Neuronal stem cell (in vitro differentiated cells): ENCODE data around the gene SDR42E2.

ENCODE experiments used
- DNase-seq: peaks from one replicate; pipeline ENCODE4 v3.0.0-alpha.2; 2013; ENCODE audit warnings: low spot score
- H2AFZ ChIP-seq: one replicate; pipeline ENCODE4 v1.6.1; 2013; ENCODE audit warnings: mild to moderate bottlenecking, low read length, inconsistent platforms
- H2AK5ac ChIP-seq: 2 replicates; pipeline ENCODE4 v1.6.1; 2013; ENCODE audit warnings: low read depth, mild to moderate bottlenecking, inconsistent platforms, low read length, moderate library complexity, mixed read lengths
- H2BK120ac ChIP-seq: 2 replicates; pipeline ENCODE4 v1.6.1; 2013; ENCODE audit warnings: low read depth, mild to moderate bottlenecking, inconsistent platforms, low read length, moderate library complexity, mixed read lengths
- H2BK12ac ChIP-seq: one replicate; pipeline ENCODE4 v1.6.1; 2013; ENCODE audit warnings: low read length, inconsistent platforms
- H2BK15ac ChIP-seq: 2 replicates; pipeline ENCODE4 v1.6.1; 2013; ENCODE audit warnings: mild to moderate bottlenecking, low read length, inconsistent platforms, mixed read lengths
- H2BK5ac ChIP-seq: one replicate; pipeline ENCODE4 v1.6.1; 2013; ENCODE audit warnings: inconsistent platforms, mild to moderate bottlenecking, low read length, moderate library complexity
- H3K14ac ChIP-seq: one replicate; pipeline ENCODE4 v1.6.1; 2013; ENCODE audit warnings: low read length, inconsistent platforms
- H3K18ac ChIP-seq: 2 replicates; pipeline ENCODE4 v1.6.1; 2013; ENCODE audit warnings: low read length, inconsistent platforms
- H3K23ac ChIP-seq: 2 replicates; pipeline ENCODE4 v1.6.1; 2013; ENCODE audit warnings: low read depth, mild to moderate bottlenecking, mixed read lengths, low read length, inconsistent platforms; ENCODE audit not compliant: poor library complexity
- H3K27ac ChIP-seq: replicated peaks from 3 replicates; pipeline ENCODE4 v1.5.1; 2013; ENCODE audit warnings: low read length, inconsistent platforms
- H3K27me3 ChIP-seq, 3 experiments: 2 replicates each; pipeline ENCODE4 v1.6.1; 2013; ENCODE audit warnings: low read length in 3 of 3, mild to moderate bottlenecking in 2 of 3, inconsistent platforms in 1 of 3, low read depth in 1 of 3, mixed read lengths in 1 of 3, moderate library complexity in 1 of 3; ENCODE audit not compliant: control insufficient read depth in 3 of 3, insufficient read depth in 3 of 3
- H3K36me3 ChIP-seq, 2 donors: replicated peaks in 1 of 2; 2 replicates each; pipeline ENCODE4 v1.6.1; 2013; ENCODE audit warnings: low read length in 2 of 2; ENCODE audit not compliant: control insufficient read depth in 2 of 2, insufficient read depth in 2 of 2
- H3K4ac ChIP-seq: 2 replicates; pipeline ENCODE4 v1.6.1; 2013; ENCODE audit warnings: inconsistent platforms, mild to moderate bottlenecking, low read length, moderate library complexity
- H3K4me1 ChIP-seq, 2 donors: 1 replicate in 1 of 2; 2 replicates in 1 of 2; pipeline ENCODE4 v1.6.1; 2013; ENCODE audit warnings: low read length in 2 of 2, low read depth in 1 of 2; ENCODE audit not compliant: control insufficient read depth in 2 of 2, insufficient read depth in 1 of 2
- H3K4me2 ChIP-seq: one replicate; pipeline ENCODE4 v1.6.1; 2013; ENCODE audit warnings: mild to moderate bottlenecking, low read length, inconsistent platforms; ENCODE audit not compliant: insufficient read depth, poor library complexity, severe bottlenecking
- H3K4me3 ChIP-seq, 2 donors: 2 replicates each; pipeline ENCODE4 v1.5.1; 2013; ENCODE audit warnings: low read length in 2 of 2, mild to moderate bottlenecking in 2 of 2, inconsistent platforms in 1 of 2, moderate library complexity in 1 of 2
- H3K79me1 ChIP-seq: one replicate; pipeline ENCODE4 v1.6.1; 2013; ENCODE audit warnings: low read depth, mild to moderate bottlenecking, inconsistent platforms, low read length, moderate library complexity
- H3K9ac ChIP-seq: one replicate; pipeline ENCODE4 v1.6.1; 2013; ENCODE audit warnings: mild to moderate bottlenecking, low read depth, low read length, inconsistent platforms; ENCODE audit not compliant: poor library complexity
- H3K9me3 ChIP-seq, 2 donors: replicated peaks in 1 of 2; 2 replicates each; pipeline versions ENCODE3 to v1.6.1; 2013; ENCODE audit warnings: low read length in 2 of 2, mild to moderate bottlenecking in 2 of 2, inconsistent platforms in 1 of 2, low read depth in 1 of 2, mixed read lengths in 1 of 2, moderate library complexity in 1 of 2; ENCODE audit not compliant: control insufficient read depth in 2 of 2, insufficient read depth in 1 of 2
- H4K8ac ChIP-seq: one replicate; pipeline ENCODE4 v1.6.1; 2013; ENCODE audit warnings: low read depth, mild to moderate bottlenecking, inconsistent platforms, low read length, moderate library complexity
- H4K91ac ChIP-seq: one replicate; pipeline ENCODE4 v1.6.1; 2013; ENCODE audit warnings: low read length, low read depth, mild to moderate bottlenecking, inconsistent platforms; ENCODE audit not compliant: poor library complexity
- WGBS, 2 donors: extraction: QIAGEN DNeasy Blood & Tissue Kit; methylation state at CpG; one replicate each; pipeline ENCODE4 v1.1.7; 2013; ENCODE audit warnings: missing lambda C conversion rate in 2 of 2, mixed read lengths in 1 of 2; ENCODE audit not compliant: insufficient read length in 2 of 2, insufficient replicate concordance in 1 of 2; ENCODE audit errors: extremely low coverage in 2 of 2; 5-methylcytosine and 5-hydroxymethylcytosine counted together

Gene SDR42E2

GRCh38 chr16:22204091-22204655, 41.9 kb downstream of the SDR42E2 start:
- WGBS, 2 donors: no CpG with 5 or more reads among the region's 2 CpGs
- H3K4ac ChIP-seq: no peak overlapping the region
- no peak overlapping the region for H3K4me2 ChIP-seq
- H3K23ac ChIP-seq: no peak overlapping the region
- H3K18ac ChIP-seq: no peak overlapping the region
- H3K4me1 ChIP-seq: peaks cover 0 to 4% of the 10 kb centered on the region in 2 donors
- H3K27me3 ChIP-seq: peaks cover 0 to 2% (median 0%) of the 10 kb centered on the region in 3 experiments
- no peak overlapping the region for H4K91ac ChIP-seq
- no peak overlapping the region for H2AK5ac ChIP-seq
- H2BK12ac ChIP-seq: no peak overlapping the region
- H3K27ac ChIP-seq: no peak overlapping the region
- H3K9ac ChIP-seq: no peak overlapping the region
- H2BK5ac ChIP-seq: no peak overlapping the region
- no peaks in the 10 kb centered on the region for H3K9me3 ChIP-seq
- no peaks in the 10 kb centered on the region for H3K36me3 ChIP-seq
- H2BK120ac ChIP-seq: no peak overlapping the region
- no peak overlapping the region for H3K14ac ChIP-seq
- no peak overlapping the region for H2BK15ac ChIP-seq
- no peak overlapping the region for H4K8ac ChIP-seq
- H3K79me1 ChIP-seq: peaks cover 2% of the 10 kb centered on the region
- H3K4me3 ChIP-seq: no peak overlapping the region
- no peak for DNase-seq
- no peak overlapping the region for H2AFZ ChIP-seq

- H3K9ac ChIP-seq: no peak overlapping the region
- WGBS, 2 donors: no CpG with 5 or more reads among the region's 11 CpGs
- no peak overlapping the region for H3K18ac ChIP-seq
- H2BK15ac ChIP-seq: no peak overlapping the region
- H3K9me3 ChIP-seq: peaks cover 0 to under 1% of the 10 kb centered on the region in 2 donors
- no peak overlapping the region for H4K91ac ChIP-seq
- peak overlapping the region; percentile 96 for H2AFZ ChIP-seq
- H2BK120ac ChIP-seq: no peak overlapping the region
- peaks cover 2% of the 10 kb centered on the region for H3K79me1 ChIP-seq
- no peaks in the 10 kb centered on the region for H3K36me3 ChIP-seq
- H2BK5ac ChIP-seq: no peak overlapping the region
- H3K4me2 ChIP-seq: peak overlapping the region; percentile 48
- peaks cover 0 to 2% (median 0%) of the 10 kb centered on the region in 3 experiments for H3K27me3 ChIP-seq
- no peak overlapping the region for H3K14ac ChIP-seq
- peak overlapping the region; percentile 87 for H3K23ac ChIP-seq
- no peak overlapping the region for H3K27ac ChIP-seq
- no peak overlapping the region for H3K4ac ChIP-seq
- no peak overlapping the region for H4K8ac ChIP-seq
- no peak overlapping the region for H2BK12ac ChIP-seq
- no peak for DNase-seq
- no peak overlapping the region for H2AK5ac ChIP-seq
- peaks cover 0 to 4% of the 10 kb centered on the region in 2 donors for H3K4me1 ChIP-seq
- peak overlapping the region in 1 of 2 donors; percentile 78 for H3K4me3 ChIP-seq
Measured at GRCh38 chr16:22205577-22206012, 43.3 kb downstream of the SDR42E2 start.

- Histone ChIP-seq H4K8ac (no peak within 1 kb of the TSS), H3K4me1 (peaks cover 0 to 4% of the 10 kb centered on the region in 2 donors), H3K9ac (peak within 1 kb of the TSS; percentile 98), H4K91ac (no peak within 1 kb of the TSS), H3K9me3 (peaks cover 0 to 5% of the 10 kb centered on the region in 2 donors), H3K79me1 (peaks cover 2% of the 10 kb centered on the region), H3K36me3 (no peaks in the 10 kb centered on the region), H2BK15ac (peak within 1 kb of the TSS; percentile 63), H3K27ac (no peak within 1 kb of the TSS), H3K4me2 (peak within 1 kb of the TSS; percentile 78), H3K4me3 (peak within 1 kb of the TSS; percentile 78 to 97), H2BK12ac (no peak within 1 kb of the TSS), H2AFZ (peak within 1 kb of the TSS; percentile 96), H2BK120ac (no peak within 1 kb of the TSS), H2BK5ac (peak within 1 kb of the TSS; percentile 26), H3K14ac (peak within 1 kb of the TSS; percentile 91), H3K23ac (peak within 1 kb of the TSS; percentile 90), H3K4ac (no peak within 1 kb of the TSS), H2AK5ac (no peak within 1 kb of the TSS), H3K27me3 (peaks cover 0 to 2% (median 0%) of the 10 kb centered on the region in 3 experiments), H3K18ac (peak within 1 kb of the TSS; percentile 98)
- no CpG with 5 or more reads among the region's 74 CpGs for WGBS, 2 donors
- DNase-seq: peak; percentile 85
Measured at GRCh38 chr16:22206013-22206841, 43.9 kb downstream of the SDR42E2 start, which contains the start of gene EEF2K. EEF2K (plus strand) TSS chr16:22206278; CDS start chr16:22225730, 19,452 bp downstream.
